Prostate gland (tissue), 2 donors: ENCODE results near the gene SMR3B.

ENCODE experiments used
- POLR2AphosphoS5 ChIP-seq: sonication (generic); formaldehyde crosslinking; IDR thresholded peaks from one replicate; pipeline ENCODE4 v1.6.1; 2017; ENCODE audit warnings: antibody characterized with exemption
- TF ChIP-seq, protein P1 (sequence below), 4 experiments: fragments of 200-600 bp in 2 of 4; fragments of 450-650 bp in 2 of 4; sonication (generic) in 2 of 4; IDR thresholded peaks; 1 replicate in 3 of 4; 2 replicates in 1 of 4; pipeline ENCODE4 v1.5.1; 2016 to 2019; ENCODE audit warnings: antibody characterized with exemption in 4 of 4, mild to moderate bottlenecking in 2 of 4, moderate library complexity in 2 of 4

DNA sequence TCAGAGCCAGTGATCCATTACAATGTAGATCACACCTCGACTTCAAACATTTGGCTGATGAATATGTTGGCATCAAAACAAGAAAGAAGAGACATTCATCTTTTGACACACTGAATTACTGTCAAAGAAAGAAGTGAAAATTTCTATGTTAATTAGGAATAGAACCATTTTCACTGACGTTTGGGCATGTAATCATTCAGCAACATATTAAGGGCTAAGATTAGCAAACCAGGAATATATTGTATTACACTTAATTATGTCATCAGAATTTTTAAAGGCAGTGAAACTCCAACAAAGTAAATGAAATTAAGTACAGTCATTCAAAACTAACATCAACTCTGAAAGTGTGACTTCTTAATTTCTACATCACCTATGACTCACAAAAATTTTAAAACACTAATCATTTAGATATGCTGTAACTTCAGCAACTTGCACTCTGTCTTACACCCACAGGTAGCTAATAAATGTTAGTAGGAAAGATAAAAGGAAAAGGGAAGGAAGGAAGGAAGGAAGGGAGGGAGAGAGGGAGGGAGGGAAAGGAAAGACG, 23.7 kb upstream of the SMR3B start:
- TF ChIP-seq, protein P1, sequence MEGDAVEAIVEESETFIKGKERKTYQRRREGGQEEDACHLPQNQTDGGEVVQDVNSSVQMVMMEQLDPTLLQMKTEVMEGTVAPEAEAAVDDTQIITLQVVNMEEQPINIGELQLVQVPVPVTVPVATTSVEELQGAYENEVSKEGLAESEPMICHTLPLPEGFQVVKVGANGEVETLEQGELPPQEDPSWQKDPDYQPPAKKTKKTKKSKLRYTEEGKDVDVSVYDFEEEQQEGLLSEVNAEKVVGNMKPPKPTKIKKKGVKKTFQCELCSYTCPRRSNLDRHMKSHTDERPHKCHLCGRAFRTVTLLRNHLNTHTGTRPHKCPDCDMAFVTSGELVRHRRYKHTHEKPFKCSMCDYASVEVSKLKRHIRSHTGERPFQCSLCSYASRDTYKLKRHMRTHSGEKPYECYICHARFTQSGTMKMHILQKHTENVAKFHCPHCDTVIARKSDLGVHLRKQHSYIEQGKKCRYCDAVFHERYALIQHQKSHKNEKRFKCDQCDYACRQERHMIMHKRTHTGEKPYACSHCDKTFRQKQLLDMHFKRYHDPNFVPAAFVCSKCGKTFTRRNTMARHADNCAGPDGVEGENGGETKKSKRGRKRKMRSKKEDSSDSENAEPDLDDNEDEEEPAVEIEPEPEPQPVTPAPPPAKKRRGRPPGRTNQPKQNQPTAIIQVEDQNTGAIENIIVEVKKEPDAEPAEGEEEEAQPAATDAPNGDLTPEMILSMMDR (IDR thresholded peaks at IDR 0.05), result no peak
- no peak for TF ChIP-seq POLR2AphosphoS5
